Keratinocyte (primary cell): Measurements from ENCODE around the gene VPS26C.

Experiments
- EZH2 ChIP-seq: IDR thresholded peaks from one replicate; pipeline ENCODE4 v1.6.1; 2012; ENCODE audit warnings: inconsistent platforms, mild to moderate bottlenecking, low read length, moderate library complexity
- TF ChIP-seq, protein P1 (sequence below), 3 experiments: IDR thresholded peaks in 1 of 3; conservative IDR thresholded peaks in 1 of 3; optimal IDR thresholded peaks in 1 of 3; 2 replicates in 2 of 3; 3 replicates in 1 of 3; pipeline versions ENCODE3 to v1.5.1; 2011; ENCODE audit warnings: low read length in 3 of 3, mild to moderate bottlenecking in 3 of 3, moderate library complexity in 2 of 3, control low read depth in 1 of 3, inconsistent platforms in 1 of 3; ENCODE audit not compliant: insufficient read depth in 2 of 3; ENCODE audit errors: extremely low read depth in 1 of 3

DNA sequence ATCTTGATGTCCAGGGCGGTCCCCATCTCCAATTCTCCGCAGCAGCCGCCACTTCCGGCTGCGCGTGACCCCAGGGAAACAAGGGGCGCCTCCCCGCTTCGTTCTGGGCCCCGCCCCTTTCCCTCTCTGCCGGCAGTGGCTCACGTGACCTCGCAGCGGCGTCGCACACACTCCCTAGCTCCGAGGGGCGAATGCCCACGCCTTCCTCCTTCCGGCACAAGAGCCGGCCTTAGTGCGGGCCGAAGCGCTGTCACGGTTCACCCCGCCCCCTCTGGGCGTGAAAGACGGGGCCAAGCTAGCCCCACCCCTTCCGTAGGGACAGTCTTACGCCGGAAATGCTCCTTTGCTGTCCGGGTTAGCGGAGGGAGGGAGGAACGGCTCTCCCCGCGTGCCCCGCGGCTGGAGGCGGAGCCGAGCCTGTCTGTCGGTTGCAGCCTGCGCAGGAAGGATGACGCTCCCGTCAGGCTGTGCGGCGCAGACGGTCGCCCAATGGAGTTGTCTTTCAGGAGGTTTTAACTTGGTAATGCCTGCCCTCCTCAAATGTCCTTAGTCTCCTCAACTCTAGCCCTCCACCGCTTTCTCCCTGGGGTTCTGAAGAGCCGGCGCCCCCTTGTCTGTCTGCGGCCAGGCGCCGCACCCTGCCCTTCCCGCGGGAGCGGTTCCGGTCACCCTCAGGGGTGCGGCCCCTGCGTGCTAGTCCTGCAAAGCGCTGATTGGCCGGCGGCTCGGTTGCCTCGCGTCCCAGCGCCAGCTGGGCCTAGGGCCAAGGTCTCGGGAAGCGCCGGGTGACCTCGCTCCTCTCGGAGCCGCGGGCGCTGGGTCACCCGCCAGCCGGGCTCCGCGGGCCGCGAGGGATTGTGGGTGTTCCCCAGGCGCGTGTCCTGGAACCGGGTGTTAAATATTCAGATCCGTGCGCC lies at the start of gene VPS26C:
- TF ChIP-seq, protein P1, sequence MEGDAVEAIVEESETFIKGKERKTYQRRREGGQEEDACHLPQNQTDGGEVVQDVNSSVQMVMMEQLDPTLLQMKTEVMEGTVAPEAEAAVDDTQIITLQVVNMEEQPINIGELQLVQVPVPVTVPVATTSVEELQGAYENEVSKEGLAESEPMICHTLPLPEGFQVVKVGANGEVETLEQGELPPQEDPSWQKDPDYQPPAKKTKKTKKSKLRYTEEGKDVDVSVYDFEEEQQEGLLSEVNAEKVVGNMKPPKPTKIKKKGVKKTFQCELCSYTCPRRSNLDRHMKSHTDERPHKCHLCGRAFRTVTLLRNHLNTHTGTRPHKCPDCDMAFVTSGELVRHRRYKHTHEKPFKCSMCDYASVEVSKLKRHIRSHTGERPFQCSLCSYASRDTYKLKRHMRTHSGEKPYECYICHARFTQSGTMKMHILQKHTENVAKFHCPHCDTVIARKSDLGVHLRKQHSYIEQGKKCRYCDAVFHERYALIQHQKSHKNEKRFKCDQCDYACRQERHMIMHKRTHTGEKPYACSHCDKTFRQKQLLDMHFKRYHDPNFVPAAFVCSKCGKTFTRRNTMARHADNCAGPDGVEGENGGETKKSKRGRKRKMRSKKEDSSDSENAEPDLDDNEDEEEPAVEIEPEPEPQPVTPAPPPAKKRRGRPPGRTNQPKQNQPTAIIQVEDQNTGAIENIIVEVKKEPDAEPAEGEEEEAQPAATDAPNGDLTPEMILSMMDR (optimal IDR thresholded peaks at IDR 0.05 in 1 of 3, IDR thresholded peaks at IDR 0.05 in 1 of 3, conservative IDR thresholded peaks at IDR 0.05 in 1 of 3; ENCODE audit: extremely low read depth in 1 of 3, insufficient read depth in 2 of 3, low read length in 3 of 3), result no peak
- no peak for TF ChIP-seq EZH2
